Inferior parietal cortex (tissue), 1 donor: ENCODE data around the gene PCCA.

Experiments used
- DNase-seq: peaks from one replicate; pipeline ENCODE4 v3.0.0-alpha.2; 2016; ENCODE audit errors: extremely low spot score

PCCA gene

GRCh38 chr13:100506600-100507422 lies 417.9 kb downstream of the PCCA start:
- DNase-seq: no peak

GRCh38 chr13:100508455-100508854 lies 419.6 kb downstream of the PCCA start:
- no peak for DNase-seq

DNA sequence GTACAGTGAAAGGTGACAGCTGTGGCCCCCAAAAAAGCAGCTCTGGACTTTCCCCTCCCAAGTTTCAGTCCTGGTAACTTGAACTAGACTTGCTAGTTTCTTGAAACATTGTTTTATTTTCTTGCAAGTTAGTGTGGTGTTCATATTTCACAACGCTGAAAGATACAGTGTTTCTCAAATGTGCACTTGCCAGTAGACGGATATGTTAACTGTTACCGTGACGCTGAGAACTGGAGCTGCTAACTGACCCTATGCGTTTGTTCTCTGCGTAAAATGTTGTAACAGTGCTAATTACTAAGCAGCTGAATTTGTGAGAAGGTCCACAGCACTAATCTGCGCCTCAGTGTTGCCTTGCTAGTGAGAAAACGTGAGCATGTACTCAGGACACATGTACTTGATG lies 420.1 kb downstream of the PCCA start:
- no peak for DNase-seq

DNA sequence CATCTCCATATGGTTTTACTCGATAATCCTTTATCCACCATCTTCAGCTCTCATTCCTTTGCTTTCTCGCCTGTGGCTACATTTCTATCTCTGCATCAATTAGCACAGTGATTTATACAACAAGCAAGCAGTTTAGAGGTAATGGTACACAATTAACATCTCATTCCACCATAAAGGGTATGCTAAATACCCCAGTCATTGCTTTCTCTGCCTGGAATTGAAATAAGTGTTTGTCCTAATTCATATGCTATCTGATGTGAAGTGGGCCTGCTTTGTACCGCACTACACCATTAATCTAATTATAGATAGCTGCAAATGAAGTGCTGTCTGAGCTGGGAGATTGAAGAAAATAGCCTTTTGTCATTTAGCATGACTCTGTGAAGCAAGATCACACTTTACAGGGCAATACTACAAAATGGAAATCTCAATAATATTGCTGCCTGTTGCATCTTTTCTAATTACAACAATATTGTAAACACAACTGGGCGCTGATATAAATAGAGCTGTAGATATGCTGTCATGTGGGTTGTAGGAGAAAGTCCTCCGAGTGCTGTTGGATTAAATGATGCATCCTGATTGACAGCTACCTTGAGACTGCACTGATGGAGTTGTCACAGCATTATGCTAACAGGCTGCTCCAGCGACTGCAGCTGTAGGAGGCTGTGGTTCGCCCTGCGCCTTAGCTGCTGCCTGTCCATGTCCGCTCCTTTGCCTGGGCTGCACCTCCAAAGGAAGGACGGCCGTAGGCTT lies 421.5 kb downstream of the PCCA start:
- no peak for DNase-seq

DNA sequence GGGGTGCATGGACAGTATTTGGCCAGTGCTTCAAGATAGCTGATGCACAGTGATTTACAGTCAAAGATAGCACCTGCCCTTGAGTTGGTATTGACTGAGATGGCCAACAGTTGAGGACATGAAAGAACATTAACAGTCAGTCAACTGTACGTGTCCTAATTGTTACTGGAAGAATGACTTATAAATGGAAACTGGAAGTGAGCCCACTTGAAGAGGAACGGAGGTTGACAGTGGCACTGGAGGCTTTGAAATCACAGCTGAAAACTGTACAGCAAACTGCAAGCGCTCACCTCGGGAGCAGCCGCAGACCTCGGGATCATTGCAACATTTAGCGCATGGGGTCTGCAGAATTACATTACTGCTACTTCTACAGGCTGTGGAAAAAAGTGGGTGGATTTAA lies 422.6 kb downstream of the PCCA start:
- no peak for DNase-seq

GRCh38 chr13:100512422-100512821 lies 423.5 kb downstream of the PCCA start:
- DNase-seq: no peak

- DNase-seq: no peak
These were observed 424.3 kb downstream of the PCCA start for GRCh38 chr13:100513171-100513570.

- DNase-seq: no peak
These were observed 425.2 kb downstream of the PCCA start for GRCh38 chr13:100513987-100514670.

DNA sequence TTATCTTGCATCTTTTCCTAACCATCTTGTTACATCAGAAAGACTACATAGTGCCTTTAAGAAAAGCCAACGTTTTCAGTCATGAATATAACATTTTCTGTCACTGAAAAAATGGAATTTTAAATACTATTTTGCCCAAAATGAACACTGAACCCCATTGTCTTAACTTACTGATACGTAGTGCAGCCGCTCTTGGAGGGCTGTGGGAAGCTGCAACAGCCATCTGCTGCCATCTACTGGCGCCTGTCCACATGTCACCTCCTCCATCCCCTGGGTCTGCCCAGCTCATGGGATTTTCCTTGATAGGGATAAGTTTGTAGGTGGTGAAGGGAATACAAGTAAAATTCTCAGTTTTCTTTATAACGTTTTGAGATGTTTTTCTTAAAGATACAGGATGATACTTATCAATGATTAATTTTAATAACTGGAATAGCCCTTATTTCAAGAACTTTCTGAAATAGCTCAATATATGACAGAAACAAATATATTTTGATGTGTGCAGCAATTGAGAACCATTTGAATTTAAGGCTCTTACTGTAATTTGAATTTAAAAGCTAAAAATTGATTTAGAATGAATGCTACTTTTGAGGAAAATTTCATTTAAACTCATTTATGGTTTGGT lies 426.0 kb downstream of the PCCA start:
- peak; percentile 89 for DNase-seq

DNA sequence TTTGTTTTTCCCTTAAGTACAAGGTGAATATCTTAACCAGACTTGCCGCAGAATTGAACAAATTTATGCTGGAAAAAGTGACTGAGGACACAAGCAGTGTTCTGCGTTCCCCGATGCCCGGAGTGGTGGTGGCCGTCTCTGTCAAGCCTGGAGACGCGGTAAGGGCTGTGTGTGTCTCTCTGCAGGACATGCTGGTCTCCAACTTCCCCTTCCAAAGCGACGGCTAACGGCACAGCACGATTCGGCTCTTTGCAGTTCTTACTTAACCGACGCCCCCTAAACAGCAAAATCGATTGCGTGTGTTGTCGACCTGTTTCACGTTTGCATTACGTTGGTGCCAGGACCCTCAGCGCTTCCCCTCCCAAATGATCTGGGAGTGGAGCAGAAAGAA lies 426.5 kb downstream of the PCCA start:
- DNase-seq: no peak

- DNase-seq: no peak
These were observed 428.2 kb downstream of the PCCA start for GRCh38 chr13:100517135-100517534.

- DNase-seq: no peak
These were observed 428.8 kb downstream of the PCCA start for GRCh38 chr13:100517728-100518127.

DNA sequence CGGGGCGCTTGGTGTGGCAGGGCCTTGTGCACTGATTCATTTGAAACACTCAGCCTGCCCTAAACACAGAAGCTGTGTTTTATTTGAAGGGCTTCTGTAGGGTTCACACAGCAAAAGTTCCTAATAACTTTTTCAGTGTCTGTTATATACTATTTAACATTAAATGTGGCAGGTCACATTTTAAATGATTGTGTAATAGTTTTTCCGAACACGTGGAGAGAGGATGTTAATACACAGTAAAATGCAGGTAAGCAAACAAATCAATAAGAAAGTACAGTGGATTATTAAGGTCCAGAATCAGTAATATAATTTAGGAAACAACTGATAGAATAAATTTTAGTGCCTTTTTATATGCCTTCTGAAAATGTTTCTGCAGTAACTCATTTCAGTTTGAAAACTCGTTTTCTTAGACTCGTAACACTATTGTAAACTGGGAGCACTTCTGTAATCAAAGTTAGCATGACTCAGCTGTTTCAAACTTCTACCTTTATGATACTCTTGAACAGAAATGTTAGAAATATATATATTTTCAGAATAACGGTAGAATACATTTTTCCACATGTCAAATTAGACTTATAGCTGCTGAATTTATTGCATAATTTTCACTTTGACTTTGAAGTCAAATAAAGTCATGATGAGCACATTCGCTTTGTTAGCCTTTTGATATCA lies 429.6 kb downstream of the PCCA start:
- no peak for DNase-seq

- no peak for DNase-seq
These were observed 430.7 kb downstream of the PCCA start for GRCh38 chr13:100519626-100520025.

DNA sequence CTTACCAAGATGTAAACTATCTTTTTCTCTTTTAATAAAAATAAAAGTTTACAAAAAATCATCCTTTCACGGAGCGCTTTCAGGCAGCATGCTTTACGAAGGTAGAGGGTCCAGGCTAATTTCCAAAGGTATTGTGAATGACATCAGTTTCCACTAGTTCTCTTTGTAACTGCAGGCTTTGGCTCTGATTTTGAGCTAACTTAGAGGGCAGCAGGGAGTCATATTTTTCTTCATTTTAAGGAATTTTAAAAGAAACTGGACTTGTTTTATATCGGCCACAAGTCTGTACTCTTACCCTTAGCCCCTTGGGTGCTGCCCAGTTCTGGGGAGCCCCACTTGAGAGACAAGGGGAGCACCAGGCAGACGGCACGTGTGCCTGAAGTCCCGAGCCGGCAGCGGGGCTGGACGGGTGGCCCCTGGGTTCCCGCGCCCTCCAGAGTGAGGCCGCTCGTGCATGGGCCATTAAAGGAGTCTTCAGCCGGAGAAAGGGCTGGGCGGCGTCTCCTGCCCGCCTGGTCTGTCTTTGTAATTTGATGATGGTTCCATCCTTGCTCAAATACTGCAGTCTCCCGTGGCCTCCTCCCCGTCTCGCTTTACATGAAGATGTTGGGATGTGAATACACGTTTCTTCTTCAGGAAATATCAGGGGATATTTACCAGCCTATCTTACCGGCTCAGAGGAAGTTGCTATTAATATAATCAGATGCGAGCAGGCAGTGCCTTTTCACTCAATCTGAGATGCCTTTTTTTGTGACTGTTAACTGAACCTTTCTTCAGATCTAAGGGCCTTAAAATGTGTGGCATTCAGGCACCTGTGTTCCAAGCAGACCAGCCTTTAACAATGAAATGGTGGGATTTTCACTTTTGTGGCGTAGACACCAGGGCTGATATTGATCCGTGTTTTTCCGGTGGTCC lies 432.3 kb downstream of the PCCA start:
- DNase-seq: no peak

DNA sequence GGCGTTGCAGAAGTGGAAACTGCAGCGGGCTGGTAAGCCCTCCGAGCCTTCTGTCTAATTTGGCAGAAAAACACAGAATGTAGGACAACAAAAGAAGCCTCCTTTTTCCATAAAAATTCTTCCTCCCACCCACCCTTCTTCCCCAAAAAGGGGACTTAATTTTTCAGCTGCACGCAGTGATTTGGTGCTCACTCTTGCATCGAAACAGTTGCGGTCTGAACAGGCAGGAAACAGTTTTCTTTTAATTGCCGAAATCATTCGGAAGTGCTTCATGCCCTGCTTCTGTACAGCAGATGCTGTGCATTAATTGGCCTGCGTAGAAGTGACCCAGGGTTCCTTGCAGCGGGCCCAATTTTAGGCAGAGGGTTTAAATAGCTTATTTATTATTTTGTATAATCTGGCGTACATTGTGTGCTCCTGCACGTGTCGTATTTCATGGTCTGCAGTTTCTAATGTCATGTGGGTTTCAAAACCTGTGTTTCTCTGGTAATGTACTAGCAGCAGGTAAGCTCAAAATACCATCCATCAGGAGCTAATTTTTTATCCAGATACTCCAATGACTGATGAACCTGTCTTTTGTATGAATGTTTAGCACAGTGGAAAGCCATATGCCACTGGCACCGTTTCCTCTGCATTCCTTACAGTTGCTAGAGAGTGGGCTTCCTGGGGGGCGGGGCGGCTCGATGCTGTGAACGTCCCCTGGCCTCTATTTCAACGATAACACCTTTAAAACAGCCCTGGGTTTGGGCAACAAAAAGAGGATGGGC lies 433.1 kb downstream of the PCCA start:
- DNase-seq: no peak

GRCh38 chr13:100522618-100523309 lies 433.9 kb downstream of the PCCA start:
- DNase-seq: no peak

DNA sequence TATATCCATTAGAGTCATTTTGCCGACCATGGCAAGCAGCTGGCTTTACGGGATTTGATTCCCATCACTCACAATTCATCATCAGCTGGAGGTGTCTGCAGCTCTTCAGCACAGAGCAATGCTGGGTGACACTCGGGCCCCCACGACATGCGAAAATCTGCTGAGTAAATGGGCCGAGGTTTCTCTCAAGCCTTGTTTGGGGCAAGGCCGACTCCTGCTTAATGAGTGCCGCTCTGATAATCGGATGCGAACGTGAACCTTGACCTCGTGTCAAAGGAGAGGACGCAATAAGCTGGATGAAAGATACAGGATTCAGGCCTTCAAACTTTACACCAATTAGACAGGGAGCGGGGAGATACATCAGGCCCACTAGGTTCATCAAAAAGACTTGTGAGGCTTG lies 434.5 kb downstream of the PCCA start:
- no peak for DNase-seq

DNA sequence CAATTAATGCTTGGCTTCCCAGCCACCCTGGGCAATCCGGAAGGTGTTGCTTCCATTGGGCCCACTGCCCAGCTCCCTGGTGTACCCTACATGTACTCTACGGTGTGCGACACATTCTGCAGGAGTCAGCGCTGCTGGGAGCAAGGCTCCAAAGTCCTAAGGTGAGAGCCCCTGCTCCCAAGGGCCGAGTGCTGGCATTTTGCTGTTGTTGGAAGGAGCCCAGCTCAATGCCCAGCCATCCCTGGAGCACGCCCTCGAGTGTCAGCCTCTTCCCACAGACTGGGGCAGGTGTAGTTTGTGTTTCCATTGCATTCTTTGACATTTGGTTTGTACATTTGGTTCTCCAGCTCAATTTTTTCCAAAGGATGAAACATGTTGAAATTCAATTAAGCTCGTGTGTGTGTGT lies 435.1 kb downstream of the PCCA start:
- DNase-seq: no peak
